Measurements from ENCODE around the gene ZNF805. TPM values are rescaled to one million over a fixed set of nuclear protein-coding genes. Genes with fewer than 3 reads are reported as not detected.

ZNF805 gene
- total and polyA plus RNA-seq, 2 donors (not counting 3 experiments of a cell fraction or from before 2014, with no cell fraction given) = 1.6 to 8.6 TPM

DNA sequence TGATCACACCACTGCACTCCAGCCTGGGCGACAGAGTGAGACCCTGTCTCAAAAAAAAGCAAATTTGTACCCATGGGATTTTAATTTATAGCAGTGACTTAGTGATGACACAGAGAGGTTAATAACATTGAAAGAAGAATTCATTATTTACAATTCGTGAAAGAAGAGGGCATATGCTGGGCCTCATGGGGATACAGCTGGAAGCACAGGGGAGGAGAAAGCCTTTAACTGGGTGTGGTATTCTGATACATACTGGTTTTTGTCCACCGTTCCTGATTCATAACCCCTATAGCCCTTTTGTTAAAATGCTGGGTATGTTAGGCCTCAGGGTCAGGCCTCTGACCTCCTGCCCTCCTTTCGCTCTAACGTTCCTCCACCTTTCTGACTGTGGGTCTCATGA is 38.3 kb upstream of the ZNF805 start:
- dilution Hi-C loops (cut with MboI; ENCODE audit: extremely low pct_ligation_motif_present, low sequenced_read_pairs) (no loop called here), intact Hi-C loops (cut with micrococcal nuclease) (no loop called here)
- Histone ChIP-seq H3K4me1 (ENCODE audit: control insufficient read depth, extremely low read depth, insufficient read depth, low read length) (no peaks in the 10 kb centered on the region), H4K20me1 (replicated peaks; ENCODE audit: control insufficient read depth, extremely low read depth, insufficient read depth, low read length) (no peaks in the 10 kb centered on the region), H3K9me1 (replicated peaks; ENCODE audit: control insufficient read depth, extremely low read depth, insufficient read depth, low read length) (no peaks in the 10 kb centered on the region), H3K9ac (replicated peaks; ENCODE audit: extremely low read depth, insufficient read depth, low read length) (no peak overlapping the region), H3K27ac (ENCODE audit: insufficient read depth, low read depth, low read length) (no peak overlapping the region), H3K36me3 (ENCODE audit: control insufficient read depth in 2 of 2, extremely low read depth in 1 of 2, insufficient read depth in 2 of 2, low read length in 2 of 2) (peaks cover 0 to 24% of the 10 kb centered on the region in 2 experiments), H3K79me2 (ENCODE audit: control insufficient read depth, insufficient read depth, low read length) (peaks cover 31% of the 10 kb centered on the region), H3K27me3 (ENCODE audit: control insufficient read depth in 2 of 2, insufficient read depth in 2 of 2, low read length in 2 of 2) (no peaks in the 10 kb centered on the region), H3K4me3 (replicated peaks in 1 of 3; ENCODE audit: insufficient read depth in 1 of 3, low read depth in 1 of 3, low read length in 3 of 3) (no peak overlapping the region), H2AFZ (ENCODE audit: low read depth, low read length) (no peak overlapping the region), H3K4me2 (ENCODE audit: insufficient read depth, low read length) (no peak overlapping the region), H3K9me3 (replicated peaks; ENCODE audit: control insufficient read depth, insufficient read depth, low read length) (no peaks in the 10 kb centered on the region)
- no peak for TF ChIP-seq MYC (IDR thresholded peaks at IDR 0.05; ENCODE audit: low read depth, low read length)
- no peak for TF ChIP-seq JUN (IDR thresholded peaks at IDR 0.05; ENCODE audit: borderline replicate concordance, insufficient read depth, insufficient read length, low read depth)
- TF ChIP-seq POLR2AphosphoS5 (IDR thresholded peaks at IDR 0.05; ENCODE audit: insufficient read depth, low read depth, low read length) = no peak
- TF ChIP-seq, protein P1, sequence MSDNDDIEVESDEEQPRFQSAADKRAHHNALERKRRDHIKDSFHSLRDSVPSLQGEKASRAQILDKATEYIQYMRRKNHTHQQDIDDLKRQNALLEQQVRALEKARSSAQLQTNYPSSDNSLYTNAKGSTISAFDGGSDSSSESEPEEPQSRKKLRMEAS (IDR thresholded peaks at IDR 0.05; ENCODE audit: insufficient read depth, insufficient read length) = no peak
- no peak for TF ChIP-seq POLR2A (IDR thresholded peaks at IDR 0.05; ENCODE audit: low read depth, low read length)
- TF ChIP-seq CTCF (IDR thresholded peaks at IDR 0.05; ENCODE audit: extremely low read depth in 1 of 2, insufficient read depth in 1 of 2, low read depth in 1 of 2, low read length in 2 of 2) = no peak
- no peak for TF ChIP-seq EZH2 (IDR thresholded peaks at IDR 0.05; ENCODE audit: borderline replicate concordance, low read depth, low read length, severe bottlenecking)
- no peak for TF ChIP-seq GATA2 (IDR thresholded peaks at IDR 0.05; ENCODE audit: insufficient read depth, insufficient read length, low read depth, low read length)
- TF ChIP-seq FOS (IDR thresholded peaks at IDR 0.05; ENCODE audit: borderline replicate concordance, insufficient read depth, low read length) = no peak
- no peak for FAIRE-seq
- ChIA-PET CTCF (no interaction called here), POLR2A (no interaction called here)
- no TSS peak for BruUV-seq (replicated peaks)
- no peak for DNase-seq (ENCODE audit: low read depth, low spot score)

All from endothelial cell of umbilical vein (primary cell).